Astrocyte of the spinal cord (primary cell): Measurements from ENCODE around the gene ETS2.

ENCODE experiments used
- DNase-seq: peaks from one replicate; pipeline ENCODE4 v3.0.0; 2011; ENCODE audit warnings: low read depth, low spot score
- H3K4me3 ChIP-seq: 2 replicates; pipeline ENCODE4 v1.5.1; 2011; ENCODE audit warnings: low read depth, mild to moderate bottlenecking, low read length, moderate library complexity
- CTCF ChIP-seq: IDR thresholded peaks from 2 replicates; pipeline ENCODE4 v1.5.1; 2012; ENCODE audit warnings: low read depth, mild to moderate bottlenecking, low read length, inconsistent platforms
- in situ Hi-C: cut with HindIII; loops from 2 replicates; pipeline ENCODE4 v1.10.0; 2017; ENCODE audit warnings: low sequenced_read_pairs

The ETS2 gene

GRCh38 chr21:38805328-38806152 is at the start of gene ETS2:
TSS of gene ETS2 (plus strand) at chr21:38805929. CDS start at chr21:38810035, 4,106 bp downstream.
- peak within 1 kb of the TSS; percentile 76 for H3K4me3 ChIP-seq
- in situ Hi-C loops, result loop anchor here (25.0 kb wide), 1 partner anchor 132 kb away; no protein-coding TSS in a partner anchor
- DNase-seq, result peak; percentile 93
- TF ChIP-seq CTCF, result no peak

- DNase-seq, result peak; percentile 65
- no peak overlapping the region for H3K4me3 ChIP-seq
- in situ Hi-C loops, result no loop called here
- TF ChIP-seq CTCF, result no peak
Observed at GRCh38 chr21:38756746-38757145, 49.0 kb upstream of the ETS2 start.

- no peak for DNase-seq
- in situ Hi-C loops, result no loop called here
- H3K4me3 ChIP-seq, result no peak overlapping the region
- TF ChIP-seq CTCF, result no peak
Observed at GRCh38 chr21:38758501-38759214, 47.1 kb upstream of the ETS2 start.

GRCh38 chr21:38759413-38759812 is 46.3 kb upstream of the ETS2 start:
- in situ Hi-C loops, result no loop called here
- no peak for TF ChIP-seq CTCF
- no peak for DNase-seq
- H3K4me3 ChIP-seq, result no peak overlapping the region

GRCh38 chr21:38760017-38760761 is 45.5 kb upstream of the ETS2 start:
- no peak for TF ChIP-seq CTCF
- in situ Hi-C loops, result no loop called here
- no peak for DNase-seq

GRCh38 chr21:38760762-38761155 is 45.0 kb upstream of the ETS2 start:
- no peak for TF ChIP-seq CTCF

More at GRCh38 chr21:38760017-38760761, 45.5 kb upstream of the ETS2 start:
- H3K4me3 ChIP-seq, result no peak overlapping the region

More at GRCh38 chr21:38760762-38761155, 45.0 kb upstream of the ETS2 start:
- DNase-seq, result no peak
- no peak overlapping the region for H3K4me3 ChIP-seq
- in situ Hi-C loops, result no loop called here
